Measurements from ENCODE around the gene ZDHHC13. TPM values are rescaled to one million over a fixed set of nuclear protein-coding genes. Genes with fewer than 3 reads are reported as not detected.

The ZDHHC13 gene
- total RNA-seq, 1 donor from 2014 or later = 18.5 TPM

DNA sequence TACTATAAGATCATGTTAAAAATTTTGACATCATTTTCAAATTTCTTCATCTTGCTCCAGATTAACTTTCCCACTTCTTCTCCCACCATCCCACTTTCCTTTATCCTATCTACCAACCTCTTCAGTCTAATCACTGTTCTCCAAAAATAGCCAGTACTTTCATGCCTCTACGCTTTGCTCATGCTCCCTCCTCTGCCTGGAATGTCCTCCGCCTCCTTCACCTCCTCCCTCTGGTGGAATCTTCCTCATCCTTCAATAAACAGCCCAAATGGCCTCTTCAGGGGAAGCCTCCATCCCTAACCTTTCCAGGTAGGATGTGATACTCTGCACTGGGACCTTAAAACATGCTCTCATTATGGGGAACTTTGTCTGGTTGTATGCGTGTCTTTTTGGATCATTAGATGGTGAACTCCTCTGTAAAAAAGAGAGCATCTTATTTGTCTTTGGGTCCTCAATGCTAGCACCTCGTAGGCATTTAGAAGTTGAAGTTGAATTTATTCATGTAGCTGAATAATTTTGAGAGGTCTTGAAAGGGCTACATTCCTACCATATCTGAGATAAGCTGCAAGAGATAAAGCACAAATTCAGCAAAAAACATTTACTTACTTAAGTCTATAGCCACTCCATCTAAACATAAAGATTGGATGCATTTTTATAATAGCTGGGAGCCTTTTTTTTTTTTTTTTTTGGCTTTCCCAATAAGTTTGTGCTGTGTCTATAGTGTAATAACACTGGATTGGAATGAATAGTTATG is 92.8 kb downstream of the ZDHHC13 start:
- Mint-ChIP-seq H3K27me3 (ENCODE audit: low read depth) (peaks cover 37% of the 10 kb centered on the region), H3K27ac (ENCODE audit: unreplicated experiment) (no peak overlapping the region), H3K9me3 (no peaks in the 10 kb centered on the region), H3K4me1 (no peaks in the 10 kb centered on the region), H3K4me3 (no peak overlapping the region), H3K36me3 (ENCODE audit: low read depth) (no peaks in the 10 kb centered on the region)
- DNase-seq (ENCODE audit: low read depth, low spot score) = no peak
- TF ChIP-seq, protein P1, sequence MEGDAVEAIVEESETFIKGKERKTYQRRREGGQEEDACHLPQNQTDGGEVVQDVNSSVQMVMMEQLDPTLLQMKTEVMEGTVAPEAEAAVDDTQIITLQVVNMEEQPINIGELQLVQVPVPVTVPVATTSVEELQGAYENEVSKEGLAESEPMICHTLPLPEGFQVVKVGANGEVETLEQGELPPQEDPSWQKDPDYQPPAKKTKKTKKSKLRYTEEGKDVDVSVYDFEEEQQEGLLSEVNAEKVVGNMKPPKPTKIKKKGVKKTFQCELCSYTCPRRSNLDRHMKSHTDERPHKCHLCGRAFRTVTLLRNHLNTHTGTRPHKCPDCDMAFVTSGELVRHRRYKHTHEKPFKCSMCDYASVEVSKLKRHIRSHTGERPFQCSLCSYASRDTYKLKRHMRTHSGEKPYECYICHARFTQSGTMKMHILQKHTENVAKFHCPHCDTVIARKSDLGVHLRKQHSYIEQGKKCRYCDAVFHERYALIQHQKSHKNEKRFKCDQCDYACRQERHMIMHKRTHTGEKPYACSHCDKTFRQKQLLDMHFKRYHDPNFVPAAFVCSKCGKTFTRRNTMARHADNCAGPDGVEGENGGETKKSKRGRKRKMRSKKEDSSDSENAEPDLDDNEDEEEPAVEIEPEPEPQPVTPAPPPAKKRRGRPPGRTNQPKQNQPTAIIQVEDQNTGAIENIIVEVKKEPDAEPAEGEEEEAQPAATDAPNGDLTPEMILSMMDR (conservative IDR thresholded peaks at IDR 0.05) = no peak

- no peaks in the 10 kb centered on the region for H3K9me3 Mint-ChIP-seq
- DNase-seq (ENCODE audit: low read depth, low spot score) = no peak
- TF ChIP-seq, protein P1 (conservative IDR thresholded peaks at IDR 0.05) = no peak
- peaks cover 9% of the 10 kb centered on the region for H3K27me3 Mint-ChIP-seq (ENCODE audit: low read depth)
- no peaks in the 10 kb centered on the region for H3K36me3 Mint-ChIP-seq (ENCODE audit: low read depth)
- no peak overlapping the region for H3K27ac Mint-ChIP-seq (ENCODE audit: unreplicated experiment)
- no peak overlapping the region for H3K4me3 Mint-ChIP-seq
- no peaks in the 10 kb centered on the region for H3K4me1 Mint-ChIP-seq
Observed at GRCh38 chr11:19216021-19216420, 99.1 kb downstream of the ZDHHC13 start.

GRCh38 chr11:19216709-19217374 is 99.9 kb downstream of the ZDHHC13 start:
- Mint-ChIP-seq H3K9me3 (no peaks in the 10 kb centered on the region), H3K4me1 (no peaks in the 10 kb centered on the region), H3K4me3 (no peak overlapping the region), H3K27ac (ENCODE audit: unreplicated experiment) (no peak overlapping the region), H3K36me3 (ENCODE audit: low read depth) (peaks cover 2% of the 10 kb centered on the region), H3K27me3 (ENCODE audit: low read depth) (peaks cover 9% of the 10 kb centered on the region)
- DNase-seq (ENCODE audit: low read depth, low spot score) = no peak
- TF ChIP-seq, protein P1 (conservative IDR thresholded peaks at IDR 0.05) = no peak

DNA sequence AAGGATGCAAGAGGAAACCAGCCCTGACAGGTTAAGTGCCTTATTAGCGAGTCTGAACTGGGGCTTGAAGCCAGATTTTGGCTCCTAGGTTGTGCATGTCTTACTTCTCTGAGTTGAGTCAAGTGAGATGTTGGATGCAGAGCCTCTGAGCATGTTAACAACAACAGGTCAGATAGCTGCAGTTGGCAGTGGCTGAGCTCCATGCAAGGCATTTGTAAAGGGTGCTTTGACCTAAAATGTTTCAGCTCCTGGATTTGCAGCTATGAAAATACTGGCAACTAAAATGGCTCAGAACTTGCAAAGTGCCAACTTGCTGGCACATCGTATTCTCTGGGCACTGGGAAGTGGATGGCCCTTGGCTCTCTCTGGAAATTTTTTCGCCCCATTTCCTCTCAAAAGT is 101.2 kb downstream of the ZDHHC13 start:
- DNase-seq (ENCODE audit: low read depth, low spot score) = no peak
- Mint-ChIP-seq H3K27me3 (ENCODE audit: low read depth) (peaks cover 6% of the 10 kb centered on the region), H3K4me3 (no peak overlapping the region), H3K9me3 (peaks cover 3% of the 10 kb centered on the region), H3K4me1 (no peaks in the 10 kb centered on the region), H3K27ac (ENCODE audit: unreplicated experiment) (no peak overlapping the region), H3K36me3 (ENCODE audit: low read depth) (peaks cover 15% of the 10 kb centered on the region)
- TF ChIP-seq, protein P1 (conservative IDR thresholded peaks at IDR 0.05) = no peak

DNA sequence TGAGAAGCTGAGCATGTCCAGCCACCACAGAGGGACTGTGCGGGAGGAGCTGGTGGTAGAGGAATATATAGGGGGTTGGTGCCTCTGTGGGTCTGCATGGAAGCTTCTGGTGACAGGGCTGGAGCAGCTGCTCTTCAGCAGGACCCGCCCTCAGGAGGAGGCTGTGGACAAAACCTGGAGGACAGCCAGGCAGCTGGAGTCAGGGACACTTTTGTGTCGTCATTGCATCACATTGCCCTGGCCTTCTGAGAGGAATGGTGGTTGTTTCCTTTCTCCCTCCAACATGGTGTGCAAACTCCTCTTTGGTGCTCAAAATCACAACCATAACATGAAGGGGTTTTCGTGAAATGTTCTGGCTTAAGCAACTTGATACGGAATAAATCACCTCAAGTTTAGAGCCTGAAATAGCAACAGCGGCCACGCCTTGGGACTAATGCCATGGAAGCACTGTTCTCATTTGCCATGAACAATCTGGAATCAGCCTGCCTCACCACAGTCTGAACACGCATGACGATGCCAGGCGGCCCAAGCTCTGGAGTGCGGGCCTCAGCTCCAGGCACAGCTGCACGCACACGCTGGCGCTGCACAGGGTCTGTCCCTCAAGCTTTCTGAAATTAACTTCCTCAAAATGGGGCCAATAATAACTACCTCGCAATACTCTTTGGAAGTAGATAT is 102.0 kb downstream of the ZDHHC13 start:
- no peaks in the 10 kb centered on the region for H3K4me1 Mint-ChIP-seq
- H3K36me3 Mint-ChIP-seq (ENCODE audit: low read depth) = peaks cover 15% of the 10 kb centered on the region
- no peak overlapping the region for H3K4me3 Mint-ChIP-seq
- DNase-seq (ENCODE audit: low read depth, low spot score) = no peak
- H3K27me3 Mint-ChIP-seq (ENCODE audit: low read depth) = peaks cover 2% of the 10 kb centered on the region
- H3K9me3 Mint-ChIP-seq = peaks cover 3% of the 10 kb centered on the region
- no peak overlapping the region for H3K27ac Mint-ChIP-seq (ENCODE audit: unreplicated experiment)
- TF ChIP-seq, protein P1 (conservative IDR thresholded peaks at IDR 0.05) = no peak
